HG02970 (cell line): ENCODE measurements around the gene DEDD2.

Source experiments
- ATAC-seq: cut with Tn5 transposase; IDR thresholded peaks from one replicate; pipeline ENCODE4 v1.9.1; 2021; ENCODE audit warnings: mild to moderate bottlenecking, moderate library complexity, moderate number of reproducible peaks; ENCODE audit not compliant: unreplicated experiment, low FRiP score

The DEDD2 gene

GRCh38 chr19:42175952-42176648 lies 41.4 kb downstream of the DEDD2 start:
- no peak for ATAC-seq

GRCh38 chr19:42174958-42175734 lies 42.3 kb downstream of the DEDD2 start:
- ATAC-seq, result no peak

GRCh38 chr19:42174188-42174587 lies 43.3 kb downstream of the DEDD2 start:
- ATAC-seq, result no peak

- no peak for ATAC-seq
These were observed 43.8 kb downstream of the DEDD2 start for GRCh38 chr19:42173695-42174094.

- ATAC-seq, result no peak
These were observed 45.2 kb downstream of the DEDD2 start for GRCh38 chr19:42172261-42172660.

GRCh38 chr19:42170715-42171114 lies 46.8 kb downstream of the DEDD2 start:
- ATAC-seq, result no peak

GRCh38 chr19:42169486-42170413 lies 47.7 kb downstream of the DEDD2 start:
- ATAC-seq, result no peak

- ATAC-seq, result no peak
These were observed 49.3 kb downstream of the DEDD2 start for GRCh38 chr19:42168206-42168605.

GRCh38 chr19:42166316-42166715 lies 51.2 kb downstream of the DEDD2 start:
- ATAC-seq, result no peak

- ATAC-seq, result no peak
These were observed 52.3 kb downstream of the DEDD2 start for GRCh38 chr19:42165146-42165545.

- no peak for ATAC-seq
These were observed 55.7 kb downstream of the DEDD2 start for GRCh38 chr19:42161616-42162263.

GRCh38 chr19:42159942-42160341 lies 57.5 kb downstream of the DEDD2 start:
- no peak for ATAC-seq

GRCh38 chr19:42158926-42159325 lies 58.6 kb downstream of the DEDD2 start:
- ATAC-seq, result no peak

GRCh38 chr19:42156571-42156970 lies 60.9 kb downstream of the DEDD2 start:
- ATAC-seq, result no peak

GRCh38 chr19:42155796-42156195 lies 61.7 kb downstream of the DEDD2 start:
- no peak for ATAC-seq

GRCh38 chr19:42154471-42155323 lies 62.8 kb downstream of the DEDD2 start:
- no peak for ATAC-seq

GRCh38 chr19:42153672-42154433 lies 63.6 kb downstream of the DEDD2 start:
- ATAC-seq, result no peak

- no peak for ATAC-seq
These were observed 64.4 kb downstream of the DEDD2 start for GRCh38 chr19:42152910-42153671.
